CD14-positive monocyte (primary cell): ENCODE measurements around the gene S100P. TPM values are rescaled to one million over a fixed set of nuclear protein-coding genes. Genes with fewer than 3 reads are reported as not detected.

Experiments used
- DNase-seq, 3 donors: peaks; one replicate each; pipeline ENCODE4 v3.0.0-alpha.2; 2011 to 2022
- H2AFZ ChIP-seq: 2 replicates; pipeline ENCODE4 v1.6.0; 2012; ENCODE audit warnings: mild to moderate bottlenecking, low read depth, low read length, inconsistent platforms; ENCODE audit not compliant: insufficient read depth, poor library complexity, severe bottlenecking
- H3K27ac ChIP-seq, 2 donors: 1 replicate in 1 of 2; 2 replicates in 1 of 2; pipeline ENCODE4 v1.5.1; 2012 to 2013; ENCODE audit warnings: low read length in 2 of 2, control low read depth in 1 of 2, inconsistent platforms in 1 of 2, low read depth in 1 of 2, mild to moderate bottlenecking in 1 of 2
- H3K27me3 ChIP-seq, 2 donors: one replicate each; pipeline versions ENCODE4 v1.6.0 to v1.6.1; 2011 to 2013; ENCODE audit warnings: low read length in 2 of 2; ENCODE audit not compliant: control insufficient read depth in 2 of 2, insufficient read depth in 2 of 2
- H3K36me3 ChIP-seq, 2 donors: replicated peaks in 1 of 2; 1 replicate in 1 of 2; 2 replicates in 1 of 2; pipeline versions ENCODE4 v1.5.1 to v1.6.1; 2012 to 2013; ENCODE audit warnings: low read length in 2 of 2, control low read depth in 1 of 2, inconsistent platforms in 1 of 2, mild to moderate bottlenecking in 1 of 2; ENCODE audit not compliant: insufficient read depth in 2 of 2, control insufficient read depth in 1 of 2
- H3K4me1 ChIP-seq, 2 donors: 1 replicate in 1 of 2; 2 replicates in 1 of 2; pipeline versions ENCODE4 v1.5.1 to v1.6.1; 2012 to 2013; ENCODE audit warnings: low read length in 2 of 2, control low read depth in 1 of 2, inconsistent platforms in 1 of 2, mild to moderate bottlenecking in 1 of 2, moderate library complexity in 1 of 2; ENCODE audit not compliant: insufficient read depth in 2 of 2, control insufficient read depth in 1 of 2
- H3K4me2 ChIP-seq: replicated peaks from 2 replicates; pipeline ENCODE3; 2012; ENCODE audit warnings: low read length, moderate library complexity, mild to moderate bottlenecking; ENCODE audit not compliant: poor library complexity, severe bottlenecking; ENCODE audit errors: extremely low read depth
- H3K4me3 ChIP-seq, 3 experiments: fragments of 200-600 bp in 1 of 3; sonication (generic) in 1 of 3; replicated peaks in 1 of 3; 1 replicate in 2 of 3; 2 replicates in 1 of 3; pipeline ENCODE4 v1.5.1; 2011 to 2013; ENCODE audit warnings: low read length in 3 of 3, mild to moderate bottlenecking in 3 of 3, control low read depth in 2 of 3, low read depth in 2 of 3, inconsistent platforms in 1 of 3, moderate library complexity in 1 of 3
- H3K79me2 ChIP-seq: 2 replicates; pipeline ENCODE4 v1.6.0; 2012; ENCODE audit warnings: mild to moderate bottlenecking, control low read depth, inconsistent platforms, low read length, moderate library complexity; ENCODE audit not compliant: insufficient read depth
- H3K9ac ChIP-seq: 2 replicates; pipeline ENCODE4 v1.6.0; 2017; ENCODE audit warnings: low read length, mild to moderate bottlenecking; ENCODE audit not compliant: insufficient read depth, poor library complexity, severe bottlenecking
- H3K9me3 ChIP-seq, 2 donors: replicated peaks in 1 of 2; 1 replicate in 1 of 2; 2 replicates in 1 of 2; pipeline versions ENCODE4 v1.5.1 to v1.6.1; 2012 to 2013; ENCODE audit warnings: low read length in 2 of 2, control low read depth in 1 of 2; ENCODE audit not compliant: control insufficient read depth in 1 of 2, insufficient read depth in 1 of 2
- H4K20me1 ChIP-seq: 2 replicates; pipeline ENCODE4 v1.6.0; 2012; ENCODE audit warnings: mild to moderate bottlenecking, low read length, control low read depth, moderate library complexity; ENCODE audit not compliant: insufficient read depth
- H3K27ac Mint-ChIP-seq, 7 donors: one replicate each; pipeline ENCODE4 v1.8.0; 2020; ENCODE audit warnings: mild to moderate bottlenecking in 7 of 7, mixed read lengths in 7 of 7, moderate library complexity in 6 of 7, inconsistent platforms in 2 of 7
- H3K27me3 Mint-ChIP-seq, 3 donors: one replicate each; pipeline ENCODE4 v1.8.0; 2021 to 2022; ENCODE audit warnings: low read depth in 3 of 3, mild to moderate bottlenecking in 3 of 3, mixed read lengths in 3 of 3, moderate library complexity in 3 of 3, inconsistent platforms in 1 of 3
- H3K36me3 Mint-ChIP-seq, 2 donors: one replicate each; pipeline ENCODE4 v1.8.0; 2020; ENCODE audit warnings: mixed read lengths in 2 of 2, inconsistent platforms in 1 of 2, mild to moderate bottlenecking in 1 of 2
- H3K4me1 Mint-ChIP-seq: one replicate; pipeline ENCODE4 v1.8.0; 2020; ENCODE audit warnings: mild to moderate bottlenecking, mixed read lengths
- H3K4me3 Mint-ChIP-seq, 2 donors: one replicate each; pipeline ENCODE4 v1.8.0; 2020; ENCODE audit warnings: mild to moderate bottlenecking in 2 of 2, mixed read lengths in 2 of 2, moderate library complexity in 1 of 2
- H3K9me3 Mint-ChIP-seq, 7 donors: one replicate each; pipeline ENCODE4 v1.8.0; 2020 to 2022; ENCODE audit warnings: mixed read lengths in 7 of 7, mild to moderate bottlenecking in 6 of 7, moderate library complexity in 6 of 7, inconsistent platforms in 2 of 7
- CTCF ChIP-seq: fragments of 200-600 bp; IDR thresholded peaks from one replicate; pipeline ENCODE4 v1.8.0; 2022; ENCODE audit warnings: antibody characterized with exemption, mild to moderate bottlenecking
- WGBS: methylation state at CpG from one replicate; pipeline ENCODE4 v1.1.5; 2013; ENCODE audit warnings: missing lambda C conversion rate; ENCODE audit not compliant: insufficient coverage; 5-methylcytosine and 5-hydroxymethylcytosine counted together
- intact Hi-C, 2 donors: fragments of 100-400 bp; cut with micrococcal nuclease; formaldehyde crosslinking; loops; one replicate each; pipeline versions ENCODE4 v1.15.0 to v1.15.1; 2023
- polyA plus RNA-seq, 3 donors: library from polyadenylated mRNA; depleted of rRNA in 1 of 3; unstranded in 2 of 3; stranded (reverse) in 1 of 3; fragments of 300-500 nt in 2 of 3; fragments of >200 nt in 1 of 3; fragmentation: Illumina TruSeq in 2 of 3; gene quantifications; 1 replicate in 2 of 3; 2 replicates in 1 of 3; pipeline ENCODE4 v1.2.3, GENCODE V29; 2012 to 2021

Gene S100P
- polyA plus RNA-seq, 3 donors, result 13.6 to 71.2 (median 29.3) TPM

DNA sequence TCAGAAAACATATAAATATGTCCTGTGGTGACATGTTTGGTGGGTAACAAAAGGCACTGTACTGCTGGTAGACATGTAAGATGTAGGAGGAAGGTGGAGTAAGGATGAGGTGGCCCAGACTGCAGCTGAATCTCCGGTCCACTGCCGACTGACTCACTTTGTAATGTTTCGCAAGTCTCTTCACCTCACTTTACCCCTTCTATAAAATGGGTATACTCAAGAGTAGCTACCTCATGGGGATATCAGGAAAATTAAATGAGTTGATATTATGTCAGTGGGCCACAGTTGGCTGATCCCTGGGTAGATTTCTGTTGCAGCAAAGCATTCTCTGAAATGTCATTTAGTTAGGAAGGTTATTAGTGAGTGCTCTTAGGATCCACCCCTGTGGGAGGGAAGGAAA is 31.1 kb upstream of the S100P start:
- Histone ChIP-seq H3K27ac (no peak overlapping the region), H3K4me2 (no peak overlapping the region), H3K9me3 (peaks cover 0 to 7% of the 10 kb centered on the region in 2 donors), H3K36me3 (no peaks in the 10 kb centered on the region), H3K27me3 (peaks cover 49 to 78% of the 10 kb centered on the region in 2 donors), H3K9ac (no peak overlapping the region), H3K79me2 (no peaks in the 10 kb centered on the region), H3K4me3 (no peak overlapping the region), H4K20me1 (no peaks in the 10 kb centered on the region), H3K4me1 (peaks cover 9 to 19% of the 10 kb centered on the region in 2 donors), H2AFZ (no peak overlapping the region)
- TF ChIP-seq CTCF, result no peak
- DNase-seq, result no peak
- no CpG with 5 or more reads among the region's 3 CpGs for WGBS
- intact Hi-C loops, result no loop called here
- Mint-ChIP-seq H3K27ac (no peak overlapping the region), H3K36me3 (peaks cover 0 to 5% of the 10 kb centered on the region in 2 donors), H3K4me3 (peak overlapping the region in 1 of 2 donors; percentile 70), H3K9me3 (peaks cover 0 to 18% (median 4%) of the 10 kb centered on the region in 7 donors), H3K4me1 (peaks cover 12% of the 10 kb centered on the region), H3K27me3 (peaks cover 0 to 63% (median 59%) of the 10 kb centered on the region in 3 donors)

GRCh38 chr4:6663596-6664393 is 29.9 kb upstream of the S100P start:
- DNase-seq, result no peak
- Histone ChIP-seq H3K27ac (no peak overlapping the region), H2AFZ (no peak overlapping the region), H3K36me3 (no peaks in the 10 kb centered on the region), H3K4me1 (peaks cover 9 to 13% of the 10 kb centered on the region in 2 donors), H3K4me3 (no peak overlapping the region), H3K4me2 (no peak overlapping the region), H4K20me1 (no peaks in the 10 kb centered on the region), H3K27me3 (peaks cover 45 to 66% of the 10 kb centered on the region in 2 donors), H3K79me2 (no peaks in the 10 kb centered on the region), H3K9me3 (peaks cover 0 to 7% of the 10 kb centered on the region in 2 donors), H3K9ac (no peak overlapping the region)
- Mint-ChIP-seq H3K4me1 (peaks cover 6% of the 10 kb centered on the region), H3K27ac (no peak overlapping the region), H3K27me3 (peaks cover 2 to 58% (median 51%) of the 10 kb centered on the region in 3 donors), H3K36me3 (peaks cover 0 to 2% of the 10 kb centered on the region in 2 donors), H3K9me3 (peaks cover 0 to 14% (median 4%) of the 10 kb centered on the region in 7 donors), H3K4me3 (peak overlapping the region; percentile 3 to 72)
- WGBS, result 20% methylated on average over 55 of the region's 55 CpGs
- TF ChIP-seq CTCF, result no peak
- intact Hi-C loops, result no loop called here
